PC-3 (cell line): ENCODE data around the gene VTI1A. TPM values are rescaled to one million over a fixed set of nuclear protein-coding genes. Genes with fewer than 3 reads are reported as not detected.

ENCODE experiments used
- ATAC-seq: fragments of 200-7000 bp; cut with Tn5 transposase; 2 replicates; pipeline ENCODE4 v1.9.1; 2020; ENCODE audit warnings: mild to moderate bottlenecking, moderate library complexity
- BruUV-seq: library from RNA; stranded (reverse); fragments of 400-500 nt; replicated peaks from 2 replicates; lab custom pipeline; 2021; lab: Mats Ljungman, UMichigan
- CTCF ChIA-PET: fragments of 300-600 bp; sonication (Branson Sonifier 250); formaldehyde crosslinking; loops from one replicate; lab custom pipeline; 2022; ENCODE audit warnings: antibody characterized with exemption; lab: Charles Lee
- POLR2A ChIA-PET: fragments of 300-600 bp; sonication (Branson Sonifier 250); formaldehyde crosslinking; loops from one replicate; lab custom pipeline; 2022; ENCODE audit warnings: antibody characterized with exemption; ENCODE audit not compliant: unreplicated experiment; lab: Charles Lee
- DNase-seq: peaks from one replicate; pipeline ENCODE4 v3.0.0-alpha.2; 2015
- H2AFZ ChIP-seq: fragments of 300-600 bp; sonication (generic); 2 replicates; pipeline ENCODE4 v1.6.0; 2016; ENCODE audit warnings: antibody characterized with exemption, low read length
- H3F3A ChIP-seq: fragments of 300-600 bp; sonication (generic); one replicate; pipeline ENCODE4 v1.6.0; 2017; ENCODE audit warnings: antibody characterized with exemption, low read length, control low read depth, mild to moderate bottlenecking; ENCODE audit not compliant: unreplicated experiment
- H3K27ac ChIP-seq: fragments of 300-600 bp; sonication (generic); 2 replicates; pipeline ENCODE4 v1.5.1; 2016; ENCODE audit warnings: mild to moderate bottlenecking, low read length
- H3K27me3 ChIP-seq: fragments of 300-600 bp; sonication (generic); 2 replicates; pipeline ENCODE4 v1.6.1; 2016; ENCODE audit warnings: low read length, mixed read lengths
- H3K36me3 ChIP-seq: fragments of 300-600 bp; sonication (generic); 2 replicates; pipeline ENCODE4 v1.6.1; 2016; ENCODE audit warnings: low read depth, mixed run types, low read length, mixed read lengths
- H3K4me1 ChIP-seq: fragments of 300-600 bp; sonication (generic); 2 replicates; pipeline ENCODE4 v1.5.1; 2016; ENCODE audit warnings: low read length; ENCODE audit not compliant: insufficient read depth
- H3K4me2 ChIP-seq: fragments of 300-600 bp; sonication (generic); 2 replicates; pipeline ENCODE4 v1.6.0; 2016; ENCODE audit warnings: low read length
- H3K4me3 ChIP-seq: fragments of 300-600 bp; sonication (generic); 2 replicates; pipeline ENCODE4 v1.5.1; 2016; ENCODE audit warnings: mild to moderate bottlenecking, low read length, mixed read lengths
- H3K79me2 ChIP-seq: fragments of 300-600 bp; sonication (generic); 2 replicates; pipeline ENCODE4 v1.6.1; 2017; ENCODE audit warnings: low read length, mixed read lengths
- H3K9ac ChIP-seq: fragments of 300-600 bp; sonication (generic); 2 replicates; pipeline ENCODE4 v1.6.0; 2016; ENCODE audit warnings: mild to moderate bottlenecking, low read length
- H3K9me2 ChIP-seq: fragments of 300-600 bp; sonication (generic); replicated peaks from 2 replicates; pipeline ENCODE4 v1.6.1; 2016; ENCODE audit warnings: mixed run types, low read length, mixed read lengths
- H3K9me3 ChIP-seq: fragments of 300-600 bp; sonication (generic); 2 replicates; pipeline ENCODE4 v1.6.1; 2016; ENCODE audit warnings: low read length, mixed read lengths
- H4K20me1 ChIP-seq: fragments of 300-600 bp; sonication (generic); 2 replicates; pipeline ENCODE4 v1.6.1; 2016; ENCODE audit warnings: low read length, mixed read lengths
- EZH2 ChIP-seq: fragments of 300-600 bp; sonication (generic); IDR thresholded peaks from one replicate; pipeline ENCODE4 v1.6.1; 2017; ENCODE audit warnings: antibody characterized with exemption, mild to moderate bottlenecking, low read length; ENCODE audit not compliant: unreplicated experiment
- EZH2phosphoT487 ChIP-seq: fragments of 300-600 bp; sonication (generic); IDR thresholded peaks from 2 replicates; pipeline ENCODE4 v1.6.1; 2018; ENCODE audit warnings: mild to moderate bottlenecking, antibody characterized with exemption, low read length, borderline replicate concordance
- intact Hi-C: fragments of 100-400 bp; cut with micrococcal nuclease; formaldehyde crosslinking; loops from 2 replicates; pipeline ENCODE4 v1.9.0; 2023
- total RNA-seq: library from RNA; depleted of rRNA; stranded (reverse); fragments of >200 nt; gene quantifications from 2 replicates; pipeline ENCODE4 v1.2.3, GENCODE V29; 2014
- TF ChIP-seq, protein P1 (sequence below): fragments of 300-600 bp; sonication (generic); conservative IDR thresholded peaks from 2 replicates; pipeline ENCODE4 v1.5.1; 2017; ENCODE audit warnings: antibody characterized with exemption, low read depth, mild to moderate bottlenecking, low read length

VTI1A gene
- total RNA-seq, 1 experiment from 2014 or later: 18.1 TPM

DNA sequence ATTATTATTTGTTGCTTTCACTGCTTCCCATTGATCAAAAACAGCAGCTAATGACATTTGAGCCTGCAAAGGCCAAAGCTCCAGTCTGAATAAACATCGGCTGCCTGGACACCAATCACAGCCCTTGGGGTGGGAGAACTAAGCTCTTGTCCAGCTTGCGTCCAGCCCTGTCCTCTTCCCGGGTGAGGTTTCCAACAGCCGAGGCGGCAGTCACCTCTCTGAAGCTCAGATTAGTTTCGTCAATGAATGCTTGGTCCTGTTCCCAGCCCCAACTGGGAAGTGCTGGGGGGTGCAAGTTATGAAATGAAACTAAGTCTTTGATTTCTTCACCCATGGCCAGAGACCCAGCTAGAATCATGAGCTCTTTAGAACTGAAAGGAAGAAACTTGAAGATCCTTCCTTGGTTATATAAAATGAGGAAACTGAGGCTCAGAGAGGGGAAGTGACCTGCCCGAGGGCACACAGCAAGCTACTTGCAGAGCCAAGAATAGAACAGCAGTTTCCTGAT, 389.0 kb downstream of the VTI1A start:
- CTCF ChIA-PET: no interaction called here
- Histone ChIP-seq H3K79me2 (no peaks in the 10 kb centered on the region), H3K27me3 (no peaks in the 10 kb centered on the region), H2AFZ (no peak overlapping the region), H3K9me3 (no peaks in the 10 kb centered on the region), H3K9me2 (no peaks in the 10 kb centered on the region), H4K20me1 (no peaks in the 10 kb centered on the region), H3K4me2 (no peak overlapping the region), H3K4me1 (peaks cover 3% of the 10 kb centered on the region; the same call in 1 of the 2 replicates), H3F3A (no peaks in the 10 kb centered on the region), H3K4me3 (no peak overlapping the region), H3K36me3 (no peaks in the 10 kb centered on the region), H3K9ac (no peak overlapping the region), H3K27ac (no peak overlapping the region)
- BruUV-seq: no TSS peak
- POLR2A ChIA-PET: no interaction called here
- TF ChIP-seq EZH2phosphoT487: no peak
- TF ChIP-seq EZH2: no peak
- TF ChIP-seq, protein P1, sequence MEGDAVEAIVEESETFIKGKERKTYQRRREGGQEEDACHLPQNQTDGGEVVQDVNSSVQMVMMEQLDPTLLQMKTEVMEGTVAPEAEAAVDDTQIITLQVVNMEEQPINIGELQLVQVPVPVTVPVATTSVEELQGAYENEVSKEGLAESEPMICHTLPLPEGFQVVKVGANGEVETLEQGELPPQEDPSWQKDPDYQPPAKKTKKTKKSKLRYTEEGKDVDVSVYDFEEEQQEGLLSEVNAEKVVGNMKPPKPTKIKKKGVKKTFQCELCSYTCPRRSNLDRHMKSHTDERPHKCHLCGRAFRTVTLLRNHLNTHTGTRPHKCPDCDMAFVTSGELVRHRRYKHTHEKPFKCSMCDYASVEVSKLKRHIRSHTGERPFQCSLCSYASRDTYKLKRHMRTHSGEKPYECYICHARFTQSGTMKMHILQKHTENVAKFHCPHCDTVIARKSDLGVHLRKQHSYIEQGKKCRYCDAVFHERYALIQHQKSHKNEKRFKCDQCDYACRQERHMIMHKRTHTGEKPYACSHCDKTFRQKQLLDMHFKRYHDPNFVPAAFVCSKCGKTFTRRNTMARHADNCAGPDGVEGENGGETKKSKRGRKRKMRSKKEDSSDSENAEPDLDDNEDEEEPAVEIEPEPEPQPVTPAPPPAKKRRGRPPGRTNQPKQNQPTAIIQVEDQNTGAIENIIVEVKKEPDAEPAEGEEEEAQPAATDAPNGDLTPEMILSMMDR: no peak
- intact Hi-C loops: no loop called here
- ATAC-seq (no peak), DNase-seq (no peak)

- no TSS peak for BruUV-seq
- H3K36me3 ChIP-seq: no peaks in the 10 kb centered on the region
- H3F3A ChIP-seq: no peaks in the 10 kb centered on the region
- H2AFZ ChIP-seq: no peak overlapping the region
- no peak overlapping the region for H3K27ac ChIP-seq
- H4K20me1 ChIP-seq: no peaks in the 10 kb centered on the region
- H3K79me2 ChIP-seq: no peaks in the 10 kb centered on the region
- ATAC-seq (no peak), DNase-seq (no peak)
- intact Hi-C loops: no loop called here
- no peaks in the 10 kb centered on the region for H3K4me1 ChIP-seq
- no peak overlapping the region for H3K4me2 ChIP-seq
- H3K9me2 ChIP-seq: no peaks in the 10 kb centered on the region
- ChIA-PET CTCF (no interaction called here), POLR2A (no interaction called here)
- no peaks in the 10 kb centered on the region for H3K27me3 ChIP-seq
- no peak overlapping the region for H3K4me3 ChIP-seq
- no peak overlapping the region for H3K9ac ChIP-seq
- TF ChIP-seq, protein P1: no peak
- TF ChIP-seq EZH2 (no peak), EZH2phosphoT487 (no peak)
- H3K9me3 ChIP-seq: no peaks in the 10 kb centered on the region
Measured at GRCh38 chr10:112838784-112839481, 391.9 kb downstream of the VTI1A start.

DNA sequence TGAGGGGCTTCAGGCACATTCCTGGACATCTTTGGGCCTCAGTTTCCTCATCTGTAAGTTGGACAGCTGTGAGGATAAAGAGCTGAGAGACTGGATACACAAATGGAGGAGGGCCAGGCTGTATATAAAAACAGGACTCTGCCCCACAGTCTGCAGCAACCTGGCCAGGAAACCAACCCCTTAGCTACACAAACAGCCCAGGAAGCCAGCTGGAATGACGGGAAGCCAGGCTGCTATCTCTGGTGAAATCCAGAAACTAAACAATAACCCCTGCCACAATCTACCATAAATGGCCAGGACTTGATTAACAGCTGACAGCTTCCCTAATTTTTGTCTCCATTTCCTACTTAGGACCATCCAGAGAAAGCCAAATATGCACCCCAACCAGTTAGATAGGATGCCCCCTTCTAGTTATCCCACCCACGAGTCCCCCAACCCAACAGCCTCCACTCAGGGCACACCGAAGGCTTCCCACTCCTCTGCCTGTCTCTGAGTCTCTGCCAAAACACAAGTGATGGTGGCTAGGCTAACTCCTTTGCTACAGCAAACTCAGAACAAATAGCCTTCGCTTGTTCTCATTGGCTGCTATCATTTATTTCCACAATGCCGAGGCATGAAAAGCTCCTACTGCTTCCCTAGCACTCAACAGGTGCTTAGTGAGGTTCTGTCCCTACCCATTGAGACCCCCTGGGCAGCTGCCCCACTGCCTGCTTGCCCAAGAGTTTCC, 393.1 kb downstream of the VTI1A start:
- H3K4me1 ChIP-seq: no peaks in the 10 kb centered on the region
- H3F3A ChIP-seq: no peaks in the 10 kb centered on the region
- no peaks in the 10 kb centered on the region for H3K27me3 ChIP-seq
- no peak overlapping the region for H3K9ac ChIP-seq
- intact Hi-C loops: no loop called here
- no peak overlapping the region for H3K27ac ChIP-seq
- H3K36me3 ChIP-seq: no peaks in the 10 kb centered on the region
- no peaks in the 10 kb centered on the region for H4K20me1 ChIP-seq
- no peaks in the 10 kb centered on the region for H3K79me2 ChIP-seq
- no peak overlapping the region for H3K4me2 ChIP-seq
- no peak for ATAC-seq
- H3K9me2 ChIP-seq: no peaks in the 10 kb centered on the region
- ChIA-PET CTCF (no interaction called here), POLR2A (no interaction called here)
- DNase-seq: no peak
- H3K4me3 ChIP-seq: no peak overlapping the region
- no peaks in the 10 kb centered on the region for H3K9me3 ChIP-seq
- TF ChIP-seq EZH2phosphoT487 (no peak), EZH2 (no peak)
- TF ChIP-seq, protein P1: no peak
- no peak overlapping the region for H2AFZ ChIP-seq
- no TSS peak for BruUV-seq
